ENCODE results near the gene OR51B4.

Gene OR51B4

DNA sequence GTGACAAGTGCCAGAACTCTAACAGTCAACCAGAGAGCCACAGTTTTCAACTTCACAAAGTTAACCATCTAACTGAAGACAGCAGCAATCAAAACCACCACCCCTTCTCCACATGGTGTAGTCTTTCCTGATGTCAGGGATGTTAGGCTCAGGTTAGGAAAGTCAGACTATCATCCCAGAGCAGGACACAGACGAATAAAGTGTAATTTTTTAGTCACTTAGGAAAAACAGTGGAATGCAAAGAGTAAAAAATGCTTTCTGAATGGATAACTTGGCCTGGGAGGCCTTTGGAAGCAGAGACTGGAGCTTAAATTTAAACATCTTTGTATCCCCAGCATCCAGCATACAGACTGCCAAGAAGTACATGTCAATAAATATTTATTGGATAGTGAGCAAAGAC lies 15.4 kb downstream of the OR51B4 start (continued):
- TF ChIP-seq, protein P1, sequence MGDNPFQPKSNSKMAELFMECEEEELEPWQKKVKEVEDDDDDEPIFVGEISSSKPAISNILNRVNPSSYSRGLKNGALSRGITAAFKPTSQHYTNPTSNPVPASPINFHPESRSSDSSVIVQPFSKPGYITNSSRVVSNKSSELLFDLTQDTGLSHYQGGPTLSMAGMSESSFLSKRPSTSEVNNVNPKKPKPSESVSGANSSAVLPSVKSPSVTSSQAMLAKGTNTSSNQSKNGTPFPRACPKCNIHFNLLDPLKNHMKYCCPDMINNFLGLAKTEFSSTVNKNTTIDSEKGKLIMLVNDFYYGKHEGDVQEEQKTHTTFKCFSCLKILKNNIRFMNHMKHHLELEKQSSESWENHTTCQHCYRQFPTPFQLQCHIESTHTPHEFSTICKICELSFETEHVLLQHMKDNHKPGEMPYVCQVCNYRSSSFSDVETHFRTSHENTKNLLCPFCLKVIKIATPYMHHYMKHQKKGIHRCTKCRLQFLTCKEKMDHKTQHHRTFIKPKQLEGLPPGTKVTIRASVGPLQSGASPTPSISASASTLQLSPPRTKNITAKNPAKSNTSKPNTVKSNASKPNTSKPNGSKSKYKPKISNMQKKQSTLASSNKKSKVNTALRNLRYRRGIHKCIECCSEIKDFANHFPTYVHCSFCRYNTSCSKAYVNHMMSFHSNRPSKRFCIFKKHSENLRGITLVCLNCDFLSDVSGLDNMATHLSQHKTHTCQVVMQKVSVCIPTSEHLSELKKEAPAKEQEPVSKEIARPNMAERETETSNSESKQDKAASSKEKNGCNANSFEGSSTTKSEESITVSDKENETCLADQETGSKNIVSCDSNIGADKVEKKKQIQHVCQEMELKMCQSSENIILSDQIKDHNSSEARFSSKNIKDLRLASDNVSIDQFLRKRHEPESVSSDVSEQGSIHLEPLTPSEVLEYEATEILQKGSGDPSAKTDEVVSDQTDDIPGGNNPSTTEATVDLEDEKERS (tag by site-specific recombination; IDR thresholded peaks at IDR 0.05): no peak
- no peak for TF ChIP-seq ZNF202 (tag by site-specific recombination; IDR thresholded peaks at IDR 0.05; ENCODE audit: borderline replicate concordance)
- no peak for TF ChIP-seq HOXA7 (CRISPR knock-in tag; IDR thresholded peaks at IDR 0.05; ENCODE audit: borderline replicate concordance)
- TF ChIP-seq ZIC2 (tag by site-specific recombination; IDR thresholded peaks at IDR 0.05): no peak
- no peak for TF ChIP-seq ZNF843 (tag by site-specific recombination; IDR thresholded peaks at IDR 0.05)
- TF ChIP-seq ZNF560 (tag by site-specific recombination; IDR thresholded peaks at IDR 0.05; ENCODE audit: borderline replicate concordance): no peak
- TF ChIP-seq ZNF423 (tag by site-specific recombination; IDR thresholded peaks at IDR 0.05): no peak
- TF ChIP-seq BCL6B (tag by site-specific recombination; IDR thresholded peaks at IDR 0.05): no peak

DNA sequence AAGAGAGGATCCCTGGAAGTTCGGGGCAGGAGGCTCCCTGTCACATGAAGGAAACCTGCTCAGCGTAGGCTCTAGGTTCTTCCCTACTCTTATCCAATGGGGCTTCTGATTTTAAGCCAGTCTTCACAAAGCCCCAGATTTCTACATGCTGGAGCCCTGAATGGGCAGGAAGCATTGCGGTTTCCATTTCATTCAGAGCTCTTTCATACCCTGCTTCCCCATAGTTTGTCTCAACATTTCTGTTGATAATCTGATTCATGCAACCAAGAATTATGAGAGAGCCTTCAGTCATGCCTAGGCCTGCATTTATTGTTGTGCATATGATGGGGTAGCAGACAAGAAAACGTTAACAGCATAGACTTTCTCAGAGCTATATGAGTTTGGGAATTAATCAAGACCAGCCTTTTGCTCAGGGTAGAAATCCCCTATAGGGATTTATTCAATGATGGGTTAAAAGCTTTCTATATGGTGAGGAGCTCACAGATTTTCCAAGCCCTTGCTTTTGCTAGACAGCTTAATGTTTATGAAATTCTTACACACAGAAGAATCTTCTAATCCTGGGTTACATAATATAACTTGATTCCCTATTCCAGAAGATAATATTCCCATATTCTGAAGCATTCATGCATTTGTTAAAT lies 15.9 kb downstream of the OR51B4 start:
- Histone ChIP-seq H3K4me1 (ENCODE audit: control insufficient read depth, insufficient read depth, low read length) (no peaks in the 10 kb centered on the region), H3K9me3 (ENCODE audit: control insufficient read depth, insufficient read depth, low read depth, low read length) (no peaks in the 10 kb centered on the region), H3K4me3 (ENCODE audit: low read depth, low read length) (no peak overlapping the region), H3K36me3 (ENCODE audit: control insufficient read depth in 2 of 2, insufficient read depth in 1 of 2, low read length in 2 of 2) (no peaks in the 10 kb centered on the region), H3K27ac (ENCODE audit: extremely low read depth, low read depth, low read length) (no peak overlapping the region)
- no peak for TF ChIP-seq REPIN1 (tag by site-specific recombination; IDR thresholded peaks at IDR 0.05; ENCODE audit: low read depth)
- TF ChIP-seq, protein P2, sequence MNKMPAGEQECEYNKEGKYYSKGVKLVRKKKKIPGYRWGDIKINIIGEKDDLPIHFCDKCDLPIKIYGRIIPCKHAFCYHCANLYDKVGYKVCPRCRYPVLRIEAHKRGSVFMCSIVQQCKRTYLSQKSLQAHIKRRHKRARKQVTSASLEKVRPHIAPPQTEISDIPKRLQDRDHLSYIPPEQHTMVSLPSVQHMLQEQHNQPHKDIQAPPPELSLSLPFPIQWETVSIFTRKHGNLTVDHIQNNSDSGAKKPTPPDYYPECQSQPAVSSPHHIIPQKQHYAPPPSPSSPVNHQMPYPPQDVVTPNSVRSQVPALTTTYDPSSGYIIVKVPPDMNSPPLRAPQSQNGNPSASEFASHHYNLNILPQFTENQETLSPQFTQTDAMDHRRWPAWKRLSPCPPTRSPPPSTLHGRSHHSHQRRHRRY (tag by site-specific recombination; IDR thresholded peaks at IDR 0.05): no peak
- no peak for TF ChIP-seq ZNF433 (tag by site-specific recombination; IDR thresholded peaks at IDR 0.05; ENCODE audit: low read depth)
- POLR2A ChIA-PET: no interaction called here
- CTCF ChIA-PET: no interaction called here

DNA sequence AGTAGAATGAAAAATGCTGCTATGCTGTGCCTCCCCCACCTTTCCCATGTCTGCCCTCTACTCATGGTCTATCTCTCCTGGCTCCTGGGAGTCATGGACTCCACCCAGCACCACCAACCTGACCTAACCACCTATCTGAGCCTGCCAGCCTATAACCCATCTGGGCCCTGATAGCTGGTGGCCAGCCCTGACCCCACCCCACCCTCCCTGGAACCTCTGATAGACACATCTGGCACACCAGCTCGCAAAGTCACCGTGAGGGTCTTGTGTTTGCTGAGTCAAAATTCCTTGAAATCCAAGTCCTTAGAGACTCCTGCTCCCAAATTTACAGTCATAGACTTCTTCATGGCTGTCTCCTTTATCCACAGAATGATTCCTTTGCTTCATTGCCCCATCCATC lies 17.1 kb downstream of the OR51B4 start:
- ChIA-PET CTCF (no interaction called here), POLR2A (no interaction called here)
- no peak overlapping the region for H3K4me3 ChIP-seq (ENCODE audit: low read depth, low read length)
- H3K4me1 ChIP-seq (ENCODE audit: control insufficient read depth, insufficient read depth, low read length): no peaks in the 10 kb centered on the region
- H3K36me3 ChIP-seq (ENCODE audit: control insufficient read depth in 2 of 2, insufficient read depth in 1 of 2, low read length in 2 of 2): no peaks in the 10 kb centered on the region
- H3K27ac ChIP-seq (ENCODE audit: extremely low read depth, low read depth, low read length): no peak overlapping the region
- no peak for TF ChIP-seq ZNF660 (tag by site-specific recombination; IDR thresholded peaks at IDR 0.05)
- TF ChIP-seq SALL2 (tag by site-specific recombination; IDR thresholded peaks at IDR 0.05; ENCODE audit: borderline replicate concordance): no peak
- TF ChIP-seq ZFP37 (tag by site-specific recombination; IDR thresholded peaks at IDR 0.05): no peak
- TF ChIP-seq ZNF664 (tag by site-specific recombination; IDR thresholded peaks at IDR 0.05): no peak
- TF ChIP-seq ZNF777 (tag by site-specific recombination; IDR thresholded peaks at IDR 0.05; ENCODE audit: borderline replicate concordance): no peak
- no peaks in the 10 kb centered on the region for H3K9me3 ChIP-seq (ENCODE audit: control insufficient read depth, insufficient read depth, low read depth, low read length)
